ES-I3 (cell line): ENCODE data around the gene PCCA.

ENCODE experiments used
- H3K36me3 ChIP-seq: 2 replicates; pipeline ENCODE4 v1.6.1; 2013; ENCODE audit warnings: mild to moderate bottlenecking, low read length, control low read depth, moderate library complexity; ENCODE audit not compliant: insufficient read depth
- H3K4me1 ChIP-seq: 2 replicates; pipeline ENCODE4 v1.6.1; 2013; ENCODE audit warnings: mild to moderate bottlenecking, control low read depth, low read length; ENCODE audit not compliant: insufficient read depth
- H3K9ac ChIP-seq: 2 replicates; pipeline ENCODE4 v1.6.1; 2013; ENCODE audit warnings: low read depth, mild to moderate bottlenecking, low read length, moderate library complexity
- H3K9me3 ChIP-seq: 2 replicates; pipeline ENCODE4 v1.6.1; 2013; ENCODE audit warnings: mild to moderate bottlenecking, low read length, moderate library complexity; ENCODE audit not compliant: control insufficient read depth, insufficient read depth

PCCA gene

GRCh38 chr13:100525453-100526317 lies 436.8 kb downstream of the PCCA start:
- H3K4me1 ChIP-seq = peaks cover 42% of the 10 kb centered on the region
- H3K36me3 ChIP-seq = 0 out of 2 replicates have a peak, but pooled peaks cover 2% of the 10 kb centered on the region
- no peak overlapping the region for H3K9ac ChIP-seq
- H3K9me3 ChIP-seq = no peaks in the 10 kb centered on the region

GRCh38 chr13:100526318-100527000 lies 437.6 kb downstream of the PCCA start:
- 0 out of 2 replicates have a peak, but pooled peaks cover 2% of the 10 kb centered on the region for H3K36me3 ChIP-seq
- H3K9me3 ChIP-seq = no peaks in the 10 kb centered on the region
- H3K4me1 ChIP-seq = peaks cover 34% of the 10 kb centered on the region
- H3K9ac ChIP-seq = no peak overlapping the region

- peaks cover 22% of the 10 kb centered on the region for H3K4me1 ChIP-seq
- H3K9me3 ChIP-seq = no peaks in the 10 kb centered on the region
- H3K36me3 ChIP-seq = 0 out of 2 replicates have a peak, but pooled peaks cover 2% of the 10 kb centered on the region
- no peak overlapping the region for H3K9ac ChIP-seq
These were observed 438.8 kb downstream of the PCCA start for GRCh38 chr13:100527644-100528043.

- Histone ChIP-seq H3K9me3 (no peaks in the 10 kb centered on the region), H3K9ac (no peak overlapping the region), H3K36me3 (0 out of 2 replicates have a peak, but pooled peaks cover 2% of the 10 kb centered on the region), H3K4me1 (peaks cover 20% of the 10 kb centered on the region; the same call in 1 of the 2 replicates)
These were observed 439.5 kb downstream of the PCCA start for GRCh38 chr13:100528353-100528752.

GRCh38 chr13:100528820-100529219 lies 439.9 kb downstream of the PCCA start:
- Histone ChIP-seq H3K36me3 (0 out of 2 replicates have a peak, but pooled peaks cover 2% of the 10 kb centered on the region), H3K4me1 (peaks cover 20% of the 10 kb centered on the region; the same call in 1 of the 2 replicates), H3K9me3 (no peaks in the 10 kb centered on the region), H3K9ac (no peak overlapping the region)

GRCh38 chr13:100529666-100530377 lies 440.9 kb downstream of the PCCA start:
- H3K9ac ChIP-seq = no peak overlapping the region
- 0 out of 2 replicates have a peak, but pooled peaks cover 2% of the 10 kb centered on the region for H3K36me3 ChIP-seq
- peaks cover 20% of the 10 kb centered on the region; the same call in 1 of the 2 replicates for H3K4me1 ChIP-seq
- H3K9me3 ChIP-seq = no peaks in the 10 kb centered on the region

- Histone ChIP-seq H3K9ac (no peak overlapping the region), H3K36me3 (0 out of 2 replicates have a peak, but pooled peaks cover 2% of the 10 kb centered on the region), H3K9me3 (no peaks in the 10 kb centered on the region), H3K4me1 (peaks cover 11% of the 10 kb centered on the region; the same call in 1 of the 2 replicates)
These were observed 441.8 kb downstream of the PCCA start for GRCh38 chr13:100530671-100531213.

GRCh38 chr13:100532090-100532766 lies 443.3 kb downstream of the PCCA start:
- no peaks in the 10 kb centered on the region for H3K9me3 ChIP-seq
- H3K36me3 ChIP-seq = 0 out of 2 replicates have a peak, but pooled peaks cover 2% of the 10 kb centered on the region
- H3K9ac ChIP-seq = no peak overlapping the region
- H3K4me1 ChIP-seq = 0 out of 2 replicates have a peak, but pooled peaks cover 5% of the 10 kb centered on the region

- Histone ChIP-seq H3K9me3 (no peaks in the 10 kb centered on the region), H3K9ac (no peak overlapping the region), H3K4me1 (0 out of 2 replicates have a peak, but pooled peaks cover 5% of the 10 kb centered on the region), H3K36me3 (0 out of 2 replicates have a peak, but pooled peaks cover 2% of the 10 kb centered on the region)
These were observed 444.0 kb downstream of the PCCA start for GRCh38 chr13:100532836-100533435.

- no peak overlapping the region for H3K9ac ChIP-seq
- 0 out of 2 replicates have a peak, but pooled peaks cover 5% of the 10 kb centered on the region for H3K4me1 ChIP-seq
- H3K9me3 ChIP-seq = no peaks in the 10 kb centered on the region
- H3K36me3 ChIP-seq = 0 out of 2 replicates have a peak, but pooled peaks cover 2% of the 10 kb centered on the region
These were observed 444.7 kb downstream of the PCCA start for GRCh38 chr13:100533588-100534041.

- H3K4me1 ChIP-seq = 0 out of 2 replicates have a peak, but pooled peaks cover 5% of the 10 kb centered on the region
- no peak overlapping the region for H3K9ac ChIP-seq
- 0 out of 2 replicates have a peak, but pooled peaks cover 2% of the 10 kb centered on the region for H3K36me3 ChIP-seq
- no peaks in the 10 kb centered on the region for H3K9me3 ChIP-seq
These were observed 445.4 kb downstream of the PCCA start for GRCh38 chr13:100534147-100534843.

- Histone ChIP-seq H3K9ac (no peak overlapping the region), H3K36me3 (0 out of 2 replicates have a peak, but pooled peaks cover 1% of the 10 kb centered on the region), H3K4me1 (0 out of 2 replicates have a peak, but pooled peaks cover 5% of the 10 kb centered on the region), H3K9me3 (no peaks in the 10 kb centered on the region)
These were observed 446.0 kb downstream of the PCCA start for GRCh38 chr13:100534911-100535310.
